HG02970 (cell line): ENCODE results near the gene DLL1.
A peak's percentile ranks its signal among the peaks of the same experiment; 100 is the strongest.

Experiments
- ATAC-seq: cut with Tn5 transposase; IDR thresholded peaks from one replicate; pipeline ENCODE4 v1.9.1; 2021; ENCODE audit warnings: mild to moderate bottlenecking, moderate library complexity, moderate number of reproducible peaks; ENCODE audit not compliant: unreplicated experiment, low FRiP score

The DLL1 gene

DNA sequence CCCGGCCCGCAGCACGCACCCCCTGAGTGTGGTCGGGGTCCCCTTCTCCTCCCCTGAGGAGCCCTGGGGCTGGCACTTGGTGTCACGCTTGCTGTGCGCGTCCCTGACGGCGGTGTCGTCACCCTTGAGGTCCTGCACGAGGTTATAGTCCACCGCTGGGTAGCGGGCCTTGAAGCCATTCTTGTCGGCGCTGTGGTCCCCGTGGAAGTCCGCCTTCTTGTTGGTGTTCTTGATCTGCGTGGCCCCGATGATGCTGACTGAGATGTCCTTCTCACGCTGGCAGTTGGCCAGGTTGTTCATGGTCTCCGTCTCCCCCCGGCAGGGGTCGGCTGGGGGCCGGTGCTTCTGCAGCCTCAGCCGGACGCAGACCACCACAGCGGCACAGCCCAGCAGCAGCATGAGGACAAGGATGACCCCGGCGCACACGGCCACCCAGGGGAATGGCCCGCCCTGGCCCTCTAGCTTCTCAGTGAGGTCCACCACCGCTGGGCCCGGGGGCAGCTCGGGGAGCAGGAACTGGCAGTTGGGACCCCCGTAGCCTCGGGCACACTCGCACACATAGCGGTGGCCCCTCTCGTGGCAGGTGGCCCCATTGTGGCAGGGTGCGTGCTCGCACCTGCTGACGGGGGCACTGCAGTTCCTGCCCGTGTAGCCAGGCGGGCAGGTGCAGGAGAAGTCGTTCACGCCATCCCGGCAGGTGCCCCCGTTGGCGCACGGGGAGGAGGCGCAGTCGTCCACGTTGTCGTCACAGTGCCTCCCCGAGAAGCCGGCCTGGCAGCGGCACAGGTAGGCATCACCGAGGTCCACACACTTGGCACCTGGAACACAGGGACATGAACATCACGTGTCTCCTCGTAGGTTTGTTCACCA, 7.4 kb downstream of the DLL1 start:
- no peak for ATAC-seq

DNA sequence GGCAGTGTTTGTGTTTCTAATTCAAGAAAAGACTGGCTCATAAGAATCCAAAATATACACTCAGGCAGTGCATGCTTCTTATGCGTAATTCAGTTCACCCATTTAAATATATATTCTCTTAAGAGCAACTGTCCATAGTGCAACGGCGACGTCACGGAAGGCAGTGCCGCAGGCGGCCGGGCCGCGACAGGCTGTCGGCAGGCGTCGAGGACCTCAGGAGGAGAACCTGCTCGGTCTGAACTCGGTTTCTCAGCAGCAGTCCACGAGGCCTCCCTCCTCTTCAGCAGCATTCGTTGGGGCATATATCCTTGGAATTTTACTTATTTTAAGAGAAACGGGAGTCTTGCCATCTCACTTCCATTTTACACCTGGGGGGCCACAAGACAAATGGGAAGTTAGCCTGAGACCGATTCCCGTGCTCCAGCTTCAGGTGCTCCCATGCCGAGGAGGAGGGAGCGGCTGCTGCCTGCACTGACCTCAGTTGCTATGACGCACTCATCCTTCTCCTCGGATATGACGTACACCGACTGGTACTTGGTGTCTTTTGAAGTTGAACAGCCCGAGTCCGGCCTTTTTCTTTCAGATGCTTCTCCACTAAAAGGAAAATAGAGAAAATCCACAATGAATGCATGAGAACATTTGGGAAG, 8.2 kb downstream of the DLL1 start:
- no peak for ATAC-seq

DNA sequence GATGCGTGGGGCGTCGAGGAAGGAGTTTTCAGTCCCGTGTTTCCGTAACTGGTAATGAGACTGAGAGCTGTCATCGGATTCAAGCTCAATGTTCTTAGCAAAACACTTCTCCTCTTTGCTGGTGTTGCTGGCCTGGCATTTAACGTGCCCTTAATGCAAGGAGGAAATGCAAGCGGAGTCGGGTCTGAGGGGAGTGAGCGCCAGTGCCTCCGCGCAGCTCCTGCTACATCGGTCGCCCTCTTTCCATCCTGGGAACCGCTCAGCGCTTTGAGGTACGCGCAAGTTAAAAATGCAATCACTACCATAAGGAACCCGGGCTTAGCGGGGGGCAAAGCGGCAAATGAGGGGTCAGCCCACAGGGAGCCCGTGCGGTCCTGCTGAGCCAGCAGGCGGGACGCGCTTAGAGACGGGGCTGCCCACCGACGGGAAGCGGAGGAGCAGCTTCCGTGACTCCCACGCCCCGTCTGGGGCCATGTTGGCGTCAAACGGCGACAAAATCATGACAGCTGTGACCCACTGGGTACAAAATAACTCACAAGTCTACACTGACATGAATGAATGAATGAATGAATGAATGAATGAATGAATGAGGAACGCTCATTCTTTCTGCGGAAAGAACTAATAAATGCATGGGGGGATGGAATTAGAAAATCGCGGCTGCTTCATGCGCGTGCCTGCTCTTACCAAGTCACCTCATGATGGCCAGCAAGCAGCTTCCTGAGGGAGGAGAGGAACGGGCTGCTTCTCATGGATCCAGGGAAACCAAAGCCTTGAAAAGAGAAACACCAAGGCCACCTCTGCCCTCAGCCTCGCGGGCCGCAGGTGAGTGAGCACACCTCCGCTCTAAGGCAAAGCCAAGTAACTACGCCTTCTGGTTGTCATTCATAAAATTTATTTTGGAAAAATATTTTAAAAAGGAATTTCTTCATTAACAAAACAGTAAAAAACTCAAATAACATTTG, 9.3 kb downstream of the DLL1 start:
- ATAC-seq = no peak

DNA sequence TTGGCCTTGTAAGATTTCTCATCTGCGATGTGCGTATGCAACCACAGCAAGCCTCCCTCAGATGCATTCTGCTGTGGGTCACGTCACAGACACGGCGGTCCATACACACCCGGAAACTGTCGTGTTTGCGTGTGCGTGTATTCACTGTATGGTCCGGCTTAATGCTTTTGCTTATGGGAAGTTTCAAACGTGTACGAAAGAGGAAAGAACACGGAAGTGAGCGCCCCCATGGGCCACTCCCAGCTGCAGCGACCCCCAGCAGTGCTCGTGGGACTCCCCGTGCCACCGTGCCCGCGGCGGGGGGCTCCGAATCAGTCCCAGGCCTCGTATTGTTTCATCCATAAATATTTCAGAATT, 10.2 kb downstream of the DLL1 start:
- no peak for ATAC-seq

DNA sequence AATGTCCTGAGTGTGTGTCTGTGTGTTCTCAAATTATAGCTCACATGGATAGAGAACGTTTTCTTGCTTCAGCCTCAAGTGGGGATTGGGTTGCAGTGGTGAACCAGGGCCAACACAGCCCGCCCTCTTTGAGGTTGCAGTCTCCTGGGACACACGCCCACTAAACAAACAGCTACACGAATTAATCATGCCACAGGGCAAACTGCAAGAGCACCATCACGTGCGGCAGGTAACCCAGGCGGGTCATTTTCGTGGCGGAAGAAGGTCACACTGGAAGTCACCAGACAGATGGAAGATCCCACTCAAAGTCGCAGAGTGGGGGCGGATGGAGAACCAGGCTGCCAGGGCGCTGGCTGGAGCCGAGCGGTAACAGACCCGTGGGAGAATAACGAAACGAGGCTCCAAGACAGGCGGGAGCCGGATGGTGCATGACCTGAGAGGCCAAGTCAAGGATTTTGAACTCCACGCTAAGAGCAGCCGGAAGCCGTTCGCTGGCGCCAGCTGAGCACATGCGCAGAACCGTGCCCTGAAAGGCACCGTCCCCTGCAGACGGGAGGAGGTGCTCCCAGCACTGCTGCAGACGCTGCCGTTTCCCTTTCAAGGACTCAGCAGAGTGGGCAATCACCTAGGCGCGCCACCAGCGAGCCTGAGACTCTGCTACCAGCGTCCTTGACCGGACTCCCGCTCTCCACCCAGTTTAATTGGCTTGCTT, 10.7 kb downstream of the DLL1 start:
- ATAC-seq = no peak

DNA sequence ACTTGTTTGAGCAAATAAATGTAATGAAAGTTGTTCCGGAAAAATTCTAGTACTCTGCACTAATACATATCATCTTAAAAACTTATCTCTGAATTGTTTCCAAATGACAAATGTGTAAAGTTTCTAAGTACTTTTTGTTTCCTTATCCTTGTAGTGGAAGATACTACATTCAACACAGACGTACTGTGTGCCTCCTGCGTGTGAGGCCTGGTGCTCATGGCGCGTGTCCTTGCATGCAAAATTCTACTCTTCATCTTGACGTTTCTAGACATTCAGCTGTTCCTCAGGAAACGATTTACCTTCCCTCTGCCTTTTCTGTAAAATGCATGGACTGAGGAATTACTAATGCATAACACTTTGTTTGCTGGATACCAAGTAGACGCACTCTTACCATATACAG, 11.5 kb downstream of the DLL1 start:
- ATAC-seq = no peak

DNA sequence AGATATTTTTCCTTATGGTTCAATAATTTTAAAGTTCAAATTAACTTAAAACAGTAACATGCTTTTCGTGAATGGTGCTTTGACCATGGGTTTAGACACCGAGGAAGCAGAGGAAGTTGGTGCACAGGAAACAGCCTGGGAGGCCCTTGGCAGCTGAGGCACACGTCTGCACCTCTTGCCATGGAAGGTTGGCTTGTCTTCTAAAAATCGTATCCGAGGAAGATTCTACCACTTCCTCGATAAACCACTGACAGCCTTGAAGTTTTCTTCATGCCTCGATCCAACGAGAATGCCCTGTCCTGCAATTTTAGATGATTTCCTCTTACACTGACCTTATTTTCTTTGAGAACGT, 12.2 kb downstream of the DLL1 start:
- no peak for ATAC-seq

DNA sequence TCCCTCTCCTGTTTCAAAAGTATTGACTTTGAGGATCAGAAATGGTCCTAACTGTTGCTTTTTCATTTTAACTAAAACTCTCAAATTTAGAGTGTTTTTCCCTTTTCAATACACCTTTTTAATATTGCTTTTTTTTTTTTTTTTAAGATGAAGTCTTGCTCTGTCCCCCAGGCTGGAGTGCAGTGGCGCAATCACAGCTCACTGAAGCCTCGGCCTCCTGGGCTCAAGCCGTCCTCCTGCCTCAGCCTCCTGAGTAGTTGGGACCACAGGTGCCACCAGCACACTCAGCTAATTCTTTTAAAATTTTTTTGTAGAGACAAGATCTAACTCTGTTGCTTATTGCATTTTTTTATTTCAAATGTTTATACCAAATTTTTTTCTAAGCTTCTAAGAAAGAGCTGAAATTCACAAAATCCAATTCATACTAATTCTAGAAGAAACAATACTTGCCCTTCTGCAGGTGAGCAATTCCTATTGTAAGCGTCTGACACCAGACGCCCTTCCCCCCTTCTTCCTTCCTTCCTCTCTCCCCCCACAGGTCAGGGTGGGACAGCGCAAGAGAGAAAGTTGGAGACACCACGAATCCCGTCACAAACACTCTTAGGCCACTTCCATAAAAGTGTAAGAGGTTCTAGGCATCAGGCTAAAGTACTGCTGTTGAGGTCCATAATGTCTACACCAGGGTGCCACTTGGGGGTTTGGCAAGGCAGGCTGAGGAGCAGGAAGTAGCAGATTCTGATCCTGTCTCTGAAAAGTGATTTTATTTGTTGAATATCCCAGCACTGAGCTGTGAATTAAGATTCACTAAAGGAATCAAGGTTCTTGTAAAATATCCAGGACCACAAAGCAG, 12.8 kb downstream of the DLL1 start:
- ATAC-seq = no peak

DNA sequence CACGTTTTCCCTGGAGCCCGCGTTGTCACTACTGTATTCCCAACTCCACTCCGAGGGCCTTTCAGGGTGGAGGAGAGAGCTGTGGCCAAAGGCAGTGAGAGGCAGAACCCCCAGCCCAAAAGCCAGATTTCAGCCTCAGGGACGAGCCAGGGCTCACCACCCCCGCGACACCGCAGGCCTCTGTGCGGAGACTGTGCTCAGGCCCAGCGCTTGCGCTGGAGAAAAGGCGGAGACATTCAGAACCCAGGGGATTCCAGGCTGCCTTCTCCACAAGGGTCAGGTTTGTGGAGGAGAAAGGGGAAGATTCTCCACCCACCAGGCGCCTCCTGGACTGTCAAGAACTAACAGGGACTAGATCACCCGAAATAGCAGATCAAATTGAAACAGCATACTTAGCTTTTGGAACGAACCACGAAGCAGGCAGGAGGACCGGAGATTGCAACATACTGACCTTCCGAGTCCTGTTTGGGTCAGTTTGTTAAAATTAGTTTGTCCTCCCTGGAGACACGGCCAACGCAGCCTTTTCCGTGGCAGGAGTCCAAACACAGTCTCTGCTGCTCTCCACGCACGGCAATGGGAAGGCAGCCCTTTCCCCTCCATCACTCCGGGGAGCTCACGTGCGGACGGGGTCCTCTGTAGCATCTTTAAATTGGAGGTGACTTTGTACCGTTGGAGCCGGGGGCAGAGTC, 14.4 kb downstream of the DLL1 start:
- no peak for ATAC-seq

DNA sequence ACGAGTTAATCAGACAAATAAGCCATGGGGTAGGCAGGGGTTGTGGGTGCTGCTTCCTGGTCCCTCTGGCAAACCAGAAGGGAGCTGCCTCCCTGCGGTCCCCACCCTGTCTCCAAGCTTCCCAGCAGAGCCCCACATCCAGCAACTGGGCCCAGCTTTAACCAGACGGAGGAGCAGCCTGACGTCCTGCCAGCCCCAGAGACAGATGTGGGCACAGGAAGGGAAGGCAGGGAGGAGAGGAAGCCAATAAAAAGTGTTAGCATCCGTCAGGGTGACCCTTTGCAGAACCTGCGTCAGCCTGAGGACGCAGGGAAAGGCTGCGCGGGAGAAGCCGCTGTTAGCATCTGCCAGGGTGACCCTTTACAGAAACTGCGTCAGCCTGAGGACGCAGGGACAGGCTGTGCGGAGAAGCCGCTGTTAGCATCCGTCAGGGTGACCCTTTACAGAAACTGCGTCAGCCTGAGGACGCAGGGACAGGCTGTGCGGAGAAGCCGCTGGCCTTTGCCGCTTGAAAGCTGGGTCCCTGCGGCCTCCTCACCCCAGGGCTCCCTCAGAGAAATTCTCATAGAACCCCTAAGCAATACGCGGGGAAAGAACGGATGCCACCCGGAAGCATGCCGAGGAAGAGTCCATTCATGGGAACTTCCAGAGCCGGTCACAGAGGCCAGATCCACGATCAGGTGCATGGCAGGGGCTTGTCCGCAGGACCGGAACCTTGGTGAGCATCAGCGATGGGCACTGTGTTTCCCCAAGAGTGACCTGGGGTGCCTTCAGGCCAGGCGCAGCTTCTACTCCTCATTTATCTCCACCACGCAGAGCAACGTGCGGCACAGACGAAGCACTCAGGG, 15.9 kb downstream of the DLL1 start:
- ATAC-seq = no peak

DNA sequence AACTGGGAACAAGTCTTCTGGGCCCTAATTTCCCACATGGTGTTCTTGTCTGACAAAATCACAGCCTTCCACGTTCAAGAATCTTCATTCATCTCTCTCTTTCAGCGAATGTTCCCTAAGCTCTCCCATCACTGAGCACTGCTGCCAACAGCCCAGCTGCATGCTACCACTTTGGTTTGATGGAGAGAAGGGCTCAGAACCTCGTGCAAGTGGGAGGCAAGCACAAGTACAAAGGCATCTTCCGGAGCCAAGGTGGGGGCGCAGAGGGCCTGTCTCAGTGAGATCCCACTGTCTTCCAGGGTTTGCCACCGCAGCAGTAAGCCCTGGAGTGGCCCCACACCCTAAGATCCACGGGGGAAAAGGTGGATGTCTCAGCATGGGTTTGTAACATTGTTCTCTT, 17.2 kb downstream of the DLL1 start:
- ATAC-seq = no peak

DNA sequence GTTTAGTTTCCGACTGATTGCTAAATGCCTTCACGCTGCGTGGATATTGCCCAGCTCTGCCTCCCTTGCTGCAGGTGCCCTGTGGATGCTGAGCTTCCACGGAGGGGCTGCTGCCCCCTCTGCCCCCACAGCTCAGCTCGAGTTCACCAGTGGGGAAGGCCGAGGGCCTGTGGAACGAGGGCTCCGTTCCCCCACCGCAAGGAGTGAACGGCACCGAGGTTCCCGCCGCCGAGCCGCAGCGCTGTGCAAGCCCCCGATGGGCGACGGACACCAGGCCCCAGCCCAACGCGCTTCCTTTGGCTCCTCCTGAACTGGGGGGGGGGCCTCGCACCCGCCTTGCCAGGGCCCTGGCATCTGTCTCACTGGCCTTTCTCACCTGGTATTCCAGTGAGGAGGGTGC, 17.7 kb downstream of the DLL1 start:
- ATAC-seq = no peak

DNA sequence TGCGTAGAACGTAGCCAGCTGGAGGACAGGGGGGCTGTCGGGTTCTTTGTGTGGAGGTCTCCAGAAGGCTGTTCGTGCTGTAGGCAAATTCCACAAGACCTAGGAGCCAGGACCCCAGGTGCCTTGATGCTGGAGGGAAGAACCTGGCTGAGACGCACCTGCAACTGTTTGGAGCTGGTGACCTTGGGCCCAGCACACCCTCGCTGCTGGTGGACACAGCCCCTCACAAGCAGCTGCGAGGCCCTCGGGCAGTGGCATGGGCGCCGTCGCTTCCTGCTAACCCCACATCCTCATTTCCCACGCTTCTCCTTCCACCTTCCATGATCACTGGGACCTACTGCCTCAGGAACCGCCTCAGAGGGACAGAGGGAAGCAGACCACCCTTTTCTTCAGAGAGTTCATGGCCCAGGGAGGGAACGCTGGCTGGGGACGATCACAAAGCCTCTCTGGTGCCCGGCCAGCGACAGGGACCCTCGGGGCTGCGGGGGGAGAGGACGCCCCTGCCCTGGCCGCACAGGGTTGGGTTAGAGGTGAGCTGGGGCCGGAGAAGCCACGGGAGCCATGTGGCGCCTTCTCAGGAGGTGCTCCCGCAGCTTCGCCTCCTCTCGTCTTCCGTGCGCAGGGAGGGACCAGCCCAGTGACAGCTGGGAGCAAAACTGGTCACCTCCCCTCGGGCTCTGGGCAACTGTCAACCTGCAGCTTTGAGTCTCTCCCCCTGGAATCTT, 18.4 kb downstream of the DLL1 start:
- ATAC-seq = no peak

DNA sequence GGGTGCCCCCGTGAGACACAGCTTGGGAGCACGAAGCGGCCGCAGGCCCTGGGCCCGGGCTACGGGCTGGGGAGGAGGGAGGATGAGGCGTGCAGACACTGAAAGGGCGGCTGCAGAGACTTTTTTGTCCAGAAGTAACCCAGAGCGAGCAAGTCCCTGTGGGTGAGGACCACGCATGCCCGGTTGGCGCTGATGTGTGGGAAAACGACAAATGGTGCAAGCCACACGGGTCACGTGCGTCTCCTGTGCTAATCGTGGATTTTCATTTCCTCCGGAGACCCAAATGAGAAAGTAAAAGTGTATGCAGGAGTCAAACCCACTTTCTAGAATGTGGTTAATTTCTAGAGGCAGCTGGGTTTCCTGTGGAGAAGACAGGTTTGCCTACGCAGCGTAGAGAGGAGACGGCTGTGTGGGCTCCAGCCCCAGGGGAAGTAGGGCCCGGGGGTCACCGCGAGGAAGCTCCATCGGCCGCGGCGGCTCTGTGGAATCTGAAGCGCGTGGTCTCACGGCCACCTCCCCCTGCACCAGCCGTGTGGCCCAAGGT, 19.0 kb downstream of the DLL1 start:
- ATAC-seq = peak; percentile 87

DNA sequence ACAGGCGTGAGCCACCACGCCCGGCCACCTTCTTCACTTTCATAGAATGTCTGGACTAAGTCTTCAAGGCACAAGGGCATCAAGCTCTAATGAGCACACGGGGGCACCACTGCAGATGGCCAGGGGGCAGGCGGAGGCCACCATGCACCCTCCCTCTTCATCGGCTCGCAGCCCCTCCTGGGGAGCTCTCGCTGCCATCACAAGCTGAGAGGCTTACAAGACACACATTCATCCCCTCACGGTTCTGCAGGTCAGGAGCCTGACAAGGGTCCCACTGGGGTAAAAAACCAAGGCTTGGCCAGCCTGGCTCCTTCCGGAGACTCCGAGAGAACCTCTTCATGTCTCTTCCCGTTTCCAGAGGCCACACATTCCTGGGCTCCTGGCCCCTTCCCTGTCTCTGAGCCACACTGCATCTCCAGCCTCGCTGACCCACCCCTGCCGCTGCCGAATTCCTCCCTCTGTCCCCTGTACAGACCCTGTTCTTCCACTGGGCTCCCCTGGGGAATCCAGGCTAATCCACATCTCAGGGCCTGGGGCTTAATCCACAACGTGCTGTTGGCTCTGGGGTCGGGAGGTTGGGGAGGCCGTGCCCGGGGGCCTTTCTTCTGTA, 19.8 kb downstream of the DLL1 start:
- ATAC-seq = no peak

DNA sequence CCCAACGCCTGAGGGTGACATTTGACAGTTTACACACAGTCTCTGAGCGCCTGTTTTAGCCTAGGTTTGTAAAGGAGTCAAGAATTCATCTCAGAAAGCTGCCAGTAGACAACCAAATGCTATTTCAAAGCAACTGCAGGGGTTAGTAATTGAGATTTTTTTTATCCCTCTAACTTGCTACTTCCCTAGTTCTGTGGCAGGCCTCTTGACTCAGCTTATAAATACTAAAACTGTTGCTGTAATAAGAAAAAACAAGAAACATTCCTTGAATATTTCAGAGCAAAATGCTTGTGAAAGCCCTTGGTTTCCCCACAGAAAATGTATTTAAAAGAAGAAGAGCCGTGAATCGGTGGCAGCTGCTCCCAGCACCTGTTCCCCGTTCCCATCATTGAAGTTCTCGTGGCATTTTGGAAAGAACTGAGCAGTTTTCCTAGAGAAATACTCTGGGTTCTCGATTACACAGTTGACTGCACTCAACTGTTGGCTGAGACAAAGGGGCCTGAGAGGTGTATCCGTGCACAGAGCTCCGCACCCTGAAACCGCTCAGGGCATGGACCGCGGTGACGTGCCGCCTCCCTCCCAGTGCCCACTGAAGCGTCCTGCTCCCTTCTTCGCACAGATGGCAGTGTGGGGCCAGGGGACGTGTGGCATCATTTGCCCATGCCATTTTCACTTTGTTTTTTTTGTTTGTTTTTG, 20.9 kb downstream of the DLL1 start:
- no peak for ATAC-seq
